DND-41 (cell line): ENCODE measurements around the gene FAU.

ENCODE experiments used
- ATAC-seq: fragments of 200-7000 bp; cut with Tn5 transposase; 3 replicates; pipeline ENCODE4 v1.9.1; 2021; ENCODE audit warnings: low read depth; ENCODE audit not compliant: insufficient read depth
- DNase-seq: peaks from one replicate; pipeline ENCODE4 v3.0.0-alpha.2; 2020
- H2AFZ ChIP-seq: 2 replicates; pipeline ENCODE4 v1.6.0; 2012; ENCODE audit warnings: low read depth, low read length
- H3K27ac ChIP-seq: 2 replicates; pipeline ENCODE4 v1.5.1; 2012; ENCODE audit warnings: low read length, inconsistent platforms
- H3K27me3 ChIP-seq: fragments of 200-600 bp; sonication (generic); 2 replicates; pipeline ENCODE4 v1.6.0; 2012; ENCODE audit warnings: low read length, mild to moderate bottlenecking, inconsistent platforms; ENCODE audit not compliant: insufficient read depth, poor library complexity
- H3K36me3 ChIP-seq: 2 replicates; pipeline ENCODE4 v1.5.1; 2012; ENCODE audit warnings: low read length, inconsistent platforms; ENCODE audit not compliant: insufficient read depth
- H3K4me1 ChIP-seq: 2 replicates; pipeline ENCODE4 v1.5.1; 2012; ENCODE audit warnings: mild to moderate bottlenecking, low read length; ENCODE audit not compliant: insufficient read depth
- H3K4me2 ChIP-seq: 2 replicates; pipeline ENCODE4 v1.6.0; 2012; ENCODE audit warnings: mild to moderate bottlenecking, moderate library complexity, low read length, inconsistent platforms; ENCODE audit not compliant: insufficient read depth
- H3K4me3 ChIP-seq, 2 experiments: fragments of 200-600 bp in 1 of 2; shearing (Covaris generic) in 1 of 2; 2 replicates each; pipeline ENCODE4 v1.5.1; 2012 to 2016; ENCODE audit warnings: inconsistent platforms in 2 of 2, low read length in 2 of 2, mild to moderate bottlenecking in 2 of 2, low read depth in 1 of 2, moderate library complexity in 1 of 2
- H3K79me2 ChIP-seq: 2 replicates; pipeline ENCODE4 v1.6.0; 2012; ENCODE audit warnings: low read length, inconsistent platforms; ENCODE audit not compliant: insufficient read depth
- H3K9ac ChIP-seq: 2 replicates; pipeline ENCODE4 v1.6.0; 2012; ENCODE audit warnings: low read depth, mild to moderate bottlenecking, inconsistent platforms, low read length, moderate library complexity
- H3K9me3 ChIP-seq: 2 replicates; pipeline ENCODE4 v1.5.1; 2012; ENCODE audit warnings: low read length, moderate library complexity, mild to moderate bottlenecking, inconsistent platforms; ENCODE audit not compliant: insufficient read depth, severe bottlenecking
- H4K20me1 ChIP-seq: 2 replicates; pipeline ENCODE4 v1.6.0; 2012; ENCODE audit warnings: low read length; ENCODE audit not compliant: insufficient read depth
- CTCF ChIP-seq: IDR thresholded peaks from 2 replicates; pipeline ENCODE4 v1.5.1; 2012; ENCODE audit warnings: borderline replicate concordance, low read length, moderate library complexity, mild to moderate bottlenecking; ENCODE audit not compliant: poor library complexity, severe bottlenecking; ENCODE audit errors: extremely low read depth
- EZH2 ChIP-seq: IDR thresholded peaks from 3 replicates; pipeline ENCODE4 v1.6.1; 2012; ENCODE audit warnings: borderline replicate concordance, low read depth, mild to moderate bottlenecking, moderate library complexity, low read length, inconsistent platforms; ENCODE audit not compliant: severe bottlenecking

Gene FAU

GRCh38 chr11:65117206-65118096, 4.5 kb downstream of the FAU start, which contains the start of gene ZNHIT2:
ZNHIT2 (minus strand) TSS chr11:65117701; CDS start chr11:65117653, 48 bp downstream.
- peak within 1 kb of the TSS; percentile 91 to 99 for H3K4me3 ChIP-seq
- DNase-seq = peak; percentile 100
- peak within 1 kb of the TSS; percentile 91 for H3K27ac ChIP-seq
- peak within 1 kb of the TSS; percentile 98 for H3K4me2 ChIP-seq
- TF ChIP-seq EZH2 = no peak
- TF ChIP-seq CTCF = peak; percentile 93
- H3K4me1 ChIP-seq = peaks cover 69% of the 10 kb centered on the region
- peak within 1 kb of the TSS; percentile 91 for H3K9ac ChIP-seq
- peaks cover 55% of the 10 kb centered on the region for H3K36me3 ChIP-seq
- H2AFZ ChIP-seq = peak within 1 kb of the TSS; percentile 80
- peaks cover 24% of the 10 kb centered on the region; the same call in 1 of the 2 replicates for H4K20me1 ChIP-seq
- peaks cover 66% of the 10 kb centered on the region for H3K79me2 ChIP-seq
- peak; percentile 70 for ATAC-seq
- H3K9me3 ChIP-seq = no peaks in the 10 kb centered on the region
- H3K27me3 ChIP-seq = no peaks in the 10 kb centered on the region

DNA sequence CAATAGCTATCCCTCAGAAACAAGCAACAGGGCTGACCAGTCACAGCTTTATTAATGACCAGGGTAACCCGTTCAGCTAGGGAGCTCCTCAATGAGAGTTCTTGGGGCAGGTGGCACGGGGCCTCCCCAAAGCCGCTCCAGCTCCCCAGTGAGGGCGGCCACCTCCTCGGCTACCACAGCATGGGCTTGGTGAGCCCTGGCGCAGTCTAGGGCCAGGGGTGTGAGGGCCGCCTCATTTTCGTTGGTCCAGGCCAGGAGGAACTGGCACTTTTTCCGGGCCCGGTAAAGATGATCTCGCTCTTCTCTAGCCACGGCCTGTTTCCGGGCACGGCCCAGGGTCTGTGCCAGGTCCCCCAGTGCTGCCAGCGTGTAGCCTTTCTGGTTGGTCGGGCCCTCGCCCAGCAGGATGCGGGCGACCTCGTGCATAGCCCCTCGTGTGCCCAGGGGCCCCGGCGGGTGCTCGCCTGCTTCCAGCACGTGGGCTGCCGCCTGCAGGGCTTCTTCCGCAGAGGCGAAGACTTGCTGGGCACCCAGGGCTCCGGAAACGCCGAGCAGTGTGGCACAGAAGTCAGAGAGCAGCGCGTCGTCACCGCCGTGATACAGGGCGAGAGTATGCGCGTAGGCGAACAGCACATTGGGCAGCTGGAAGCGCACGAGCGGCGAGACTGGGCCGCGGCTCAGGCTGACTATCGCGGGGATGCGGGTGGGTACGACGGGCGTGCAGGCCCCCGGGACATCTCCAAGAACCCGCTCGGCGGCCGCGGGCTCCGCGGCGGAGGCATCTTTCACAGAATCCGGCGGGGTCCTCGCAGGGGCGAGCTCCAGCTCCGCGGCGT, 5.3 kb downstream of the FAU start:
- H3K4me3 ChIP-seq = peak overlapping the region; percentile 91 to 99
- TF ChIP-seq CTCF (no peak), EZH2 (no peak)
- peak overlapping the region; percentile 91 for H3K9ac ChIP-seq
- H3K4me1 ChIP-seq = peaks cover 76% of the 10 kb centered on the region
- DNase-seq (peak; percentile 62), ATAC-seq (peak; percentile 8)
- peaks cover 54% of the 10 kb centered on the region for H3K36me3 ChIP-seq
- peak overlapping the region; percentile 98 for H3K4me2 ChIP-seq
- peak overlapping the region; percentile 80; the same call in 1 of the 2 replicates for H2AFZ ChIP-seq
- H4K20me1 ChIP-seq = peaks cover 24% of the 10 kb centered on the region; the same call in 1 of the 2 replicates
- H3K27ac ChIP-seq = peak overlapping the region; percentile 91
- H3K9me3 ChIP-seq = no peaks in the 10 kb centered on the region
- peaks cover 66% of the 10 kb centered on the region for H3K79me2 ChIP-seq
- no peaks in the 10 kb centered on the region for H3K27me3 ChIP-seq

DNA sequence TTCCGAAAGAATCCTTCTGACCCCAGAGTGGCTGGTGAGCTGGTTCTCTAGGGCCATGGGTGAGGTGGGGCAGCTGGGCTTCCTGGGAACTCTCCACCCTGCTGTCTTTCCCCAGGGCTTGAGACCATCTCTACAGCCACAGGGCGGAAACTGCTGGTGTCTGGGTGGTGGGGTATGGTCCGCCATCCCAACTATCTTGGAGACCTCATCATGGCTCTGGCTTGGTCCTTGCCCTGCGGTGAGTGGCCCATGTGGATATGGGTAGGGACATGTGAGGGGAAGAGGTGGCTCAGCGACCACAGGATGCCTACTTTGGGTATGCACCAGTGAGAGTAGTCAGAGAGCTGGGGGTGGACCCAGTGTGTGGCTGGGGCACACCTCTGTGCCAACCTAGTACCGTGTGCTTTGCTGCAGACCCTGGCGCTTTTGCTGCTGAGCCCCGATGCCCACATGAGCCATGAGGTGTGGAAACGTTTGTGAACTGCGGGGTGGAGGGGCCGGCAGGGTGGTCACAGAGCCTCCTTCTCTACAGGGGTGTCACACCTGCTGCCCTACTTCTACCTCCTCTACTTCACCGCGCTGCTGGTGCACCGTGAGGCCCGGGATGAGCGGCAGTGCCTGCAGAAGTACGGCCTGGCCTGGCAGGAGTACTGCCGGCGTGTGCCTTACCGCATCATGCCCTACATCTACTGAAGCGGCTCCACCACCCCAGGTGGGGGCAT, 6.4 kb downstream of the FAU start:
- no peak overlapping the region for H2AFZ ChIP-seq
- peak overlapping the region; percentile 2; the same call in 1 of the 2 replicates for H3K27ac ChIP-seq
- H3K36me3 ChIP-seq = peaks cover 53% of the 10 kb centered on the region
- no peaks in the 10 kb centered on the region for H3K9me3 ChIP-seq
- ATAC-seq = no peak
- H3K4me3 ChIP-seq = peak overlapping the region in 1 of 2 experiments; percentile 99; a peak in 2 of 4 replicates
- H4K20me1 ChIP-seq = peaks cover 24% of the 10 kb centered on the region
- peak overlapping the region; percentile 98 for H3K4me2 ChIP-seq
- no peak for TF ChIP-seq CTCF
- TF ChIP-seq EZH2 = no peak
- peaks cover 55% of the 10 kb centered on the region for H3K79me2 ChIP-seq
- H3K27me3 ChIP-seq = no peaks in the 10 kb centered on the region
- peaks cover 77% of the 10 kb centered on the region for H3K4me1 ChIP-seq
- H3K9ac ChIP-seq = no peak overlapping the region; the same call in 1 of the 2 replicates
- DNase-seq = no peak
